HEK293 (cell line): ENCODE results near the gene LCN10.

ENCODE experiments used
- CTCF ChIA-PET: fragments of 350-600 bp; formaldehyde crosslinking; extraction: SDS; loops from one replicate; lab custom pipeline; 2021; ENCODE audit warnings: antibody characterized with exemption; lab: Yijun Ruan, JAX
- POLR2A ChIA-PET: fragments of 300-600 bp; formaldehyde crosslinking; extraction: SDS; loops from one replicate; lab custom pipeline; 2020; ENCODE audit warnings: antibody characterized with exemption, inconsistent platforms; lab: Yijun Ruan, JAX
- H3K27ac ChIP-seq: fragments of 200-500 bp; sonication (Bioruptor generic); 2 replicates; pipeline ENCODE4 v1.5.1; 2014; ENCODE audit warnings: low read depth, low read length, control low read depth, inconsistent platforms; ENCODE audit errors: extremely low read depth
- H3K36me3 ChIP-seq, 2 experiments: fragments of 200-500 bp in 1 of 2; sonication (Bioruptor generic) in 1 of 2; 1 replicate in 1 of 2; 2 replicates in 1 of 2; pipeline ENCODE4 v1.5.1; 2014 to 2017; ENCODE audit warnings: inconsistent platforms in 2 of 2, low read length in 2 of 2; ENCODE audit not compliant: control insufficient read depth in 2 of 2, insufficient read depth in 1 of 2
- H3K4me1 ChIP-seq: fragments of 200-500 bp; sonication (Bioruptor generic); 2 replicates; pipeline ENCODE4 v1.5.1; 2014; ENCODE audit warnings: mild to moderate bottlenecking, low read length, inconsistent platforms; ENCODE audit not compliant: control insufficient read depth, insufficient read depth
- H3K4me3 ChIP-seq: 2 replicates; pipeline ENCODE4 v1.5.1; 2011; ENCODE audit warnings: low read depth, mild to moderate bottlenecking, control low read depth, low read length, moderate library complexity
- H3K9me3 ChIP-seq: fragments of 200-500 bp; sonication (Bioruptor generic); 2 replicates; pipeline ENCODE4 v1.5.1; 2014; ENCODE audit warnings: low read depth, low read length, inconsistent platforms; ENCODE audit not compliant: control insufficient read depth, insufficient read depth
- ATF2 ChIP-seq: fragments of 450-650 bp; formaldehyde crosslinking; IDR thresholded peaks from 2 replicates; pipeline ENCODE4 v1.5.1; 2016; ENCODE audit warnings: missing biosample characterization, missing genetic modification characterization, low read depth
- GFI1B ChIP-seq: fragments of 450-650 bp; formaldehyde crosslinking; IDR thresholded peaks from 2 replicates; pipeline ENCODE4 v1.5.1; 2016; ENCODE audit warnings: missing biosample characterization, missing genetic modification characterization
- KLF1 ChIP-seq: fragments of 450-650 bp; formaldehyde crosslinking; IDR thresholded peaks from 2 replicates; pipeline ENCODE4 v1.5.1; 2016; ENCODE audit warnings: missing biosample characterization, missing genetic modification characterization
- KLF9 ChIP-seq: fragments of 450-650 bp; formaldehyde crosslinking; IDR thresholded peaks from 2 replicates; pipeline ENCODE4 v1.5.1; 2016; ENCODE audit warnings: missing biosample characterization, missing genetic modification characterization, low read depth
- MEIS1 ChIP-seq: sonication (generic); formaldehyde crosslinking; IDR thresholded peaks from 2 replicates; pipeline ENCODE4 v1.8.1; 2022; ENCODE audit warnings: missing genetic modification reagents, mild to moderate bottlenecking, borderline replicate concordance
- PATZ1 ChIP-seq: fragments of 450-650 bp; formaldehyde crosslinking; IDR thresholded peaks from 2 replicates; pipeline ENCODE4 v1.5.1; 2016; ENCODE audit warnings: missing biosample characterization, missing genetic modification characterization
- PRDM4 ChIP-seq: fragments of 450-650 bp; formaldehyde crosslinking; IDR thresholded peaks from 2 replicates; pipeline ENCODE4 v1.5.1; 2017; ENCODE audit warnings: missing biosample characterization, missing genetic modification characterization
- RBAK ChIP-seq: fragments of 450-650 bp; formaldehyde crosslinking; IDR thresholded peaks from 2 replicates; pipeline ENCODE4 v1.5.1; 2016; ENCODE audit warnings: missing biosample characterization, missing genetic modification characterization
- SALL2 ChIP-seq: fragments of 450-650 bp; formaldehyde crosslinking; IDR thresholded peaks from 2 replicates; pipeline ENCODE4 v1.5.0; 2017; ENCODE audit warnings: missing biosample characterization, mild to moderate bottlenecking, missing genetic modification characterization, borderline replicate concordance
- ZNF112 ChIP-seq: fragments of 450-650 bp; formaldehyde crosslinking; IDR thresholded peaks from 2 replicates; pipeline ENCODE4 v1.5.0; 2017; ENCODE audit warnings: missing biosample characterization, missing genetic modification characterization
- ZNF169 ChIP-seq: fragments of 450-650 bp; formaldehyde crosslinking; IDR thresholded peaks from 2 replicates; pipeline ENCODE4 v1.5.1; 2016; ENCODE audit warnings: missing biosample characterization, missing genetic modification characterization
- ZNF2 ChIP-seq: fragments of 450-650 bp; formaldehyde crosslinking; IDR thresholded peaks from 2 replicates; pipeline ENCODE4 v1.5.1; 2016; ENCODE audit warnings: missing biosample characterization, missing genetic modification characterization
- ZNF266 ChIP-seq: fragments of 450-650 bp; formaldehyde crosslinking; IDR thresholded peaks from 2 replicates; pipeline ENCODE4 v1.5.1; 2016; ENCODE audit warnings: missing biosample characterization, missing genetic modification characterization, low read depth
- ZNF280C ChIP-seq: fragments of 450-650 bp; formaldehyde crosslinking; IDR thresholded peaks from 2 replicates; pipeline ENCODE4 v1.5.1; 2016; ENCODE audit warnings: missing biosample characterization, missing genetic modification characterization
- ZNF335 ChIP-seq: fragments of 450-650 bp; formaldehyde crosslinking; conservative IDR thresholded peaks from 2 replicates; pipeline ENCODE4 v1.5.1; 2016; ENCODE audit warnings: missing biosample characterization, missing genetic modification characterization
- ZNF366 ChIP-seq: fragments of 450-650 bp; formaldehyde crosslinking; conservative IDR thresholded peaks from 2 replicates; pipeline ENCODE4 v1.5.1; 2016; ENCODE audit warnings: missing biosample characterization, missing genetic modification characterization
- ZNF394 ChIP-seq: fragments of 450-650 bp; formaldehyde crosslinking; IDR thresholded peaks from 2 replicates; pipeline ENCODE4 v1.5.1; 2016; ENCODE audit warnings: missing biosample characterization, missing genetic modification characterization, mild to moderate bottlenecking, moderate library complexity, borderline replicate concordance
- ZNF398 ChIP-seq: fragments of 450-650 bp; formaldehyde crosslinking; IDR thresholded peaks from 2 replicates; pipeline ENCODE4 v1.5.1; 2017; ENCODE audit warnings: missing biosample characterization, missing genetic modification characterization
- ZNF404 ChIP-seq: fragments of 450-650 bp; formaldehyde crosslinking; IDR thresholded peaks from 2 replicates; pipeline ENCODE4 v1.5.1; 2017; ENCODE audit warnings: missing biosample characterization, missing genetic modification characterization
- ZNF488 ChIP-seq: fragments of 450-650 bp; formaldehyde crosslinking; IDR thresholded peaks from 2 replicates; pipeline ENCODE4 v1.5.1; 2016; ENCODE audit warnings: missing biosample characterization, missing genetic modification characterization
- ZNF510 ChIP-seq: fragments of 450-650 bp; formaldehyde crosslinking; IDR thresholded peaks from 2 replicates; pipeline ENCODE4 v1.5.1; 2018; ENCODE audit warnings: mild to moderate bottlenecking, missing genetic modification characterization, missing biosample characterization; ENCODE audit not compliant: insufficient replicate concordance
- ZNF654 ChIP-seq: fragments of 450-650 bp; formaldehyde crosslinking; IDR thresholded peaks from 2 replicates; pipeline ENCODE4 v1.5.1; 2016; ENCODE audit warnings: low read depth, missing biosample characterization, missing genetic modification characterization
- ZNF664 ChIP-seq: fragments of 450-650 bp; formaldehyde crosslinking; IDR thresholded peaks from 2 replicates; pipeline ENCODE4 v1.5.1; 2016; ENCODE audit warnings: missing biosample characterization, missing genetic modification characterization
- ZSCAN23 ChIP-seq: fragments of 450-650 bp; formaldehyde crosslinking; IDR thresholded peaks from 2 replicates; pipeline ENCODE4 v1.5.1; 2016; ENCODE audit warnings: missing biosample characterization, missing genetic modification characterization

LCN10 gene

GRCh38 chr9:136740971-136741882 is 1.5 kb downstream of the LCN10 start (continued):
- TF ChIP-seq KLF9 (tag by site-specific recombination) (no peak), KLF1 (peak; percentile 72), PRDM4 (tag by site-specific recombination) (no peak), ZNF404 (tag by site-specific recombination) (no peak), ZNF510 (tag by site-specific recombination) (no peak), ZNF2 (tag by site-specific recombination) (no peak), ZNF488 (tag by site-specific recombination) (no peak), ZNF664 (tag by site-specific recombination) (no peak), ZNF366 (tag by site-specific recombination) (peak; percentile 43; the same call in 1 of the 2 replicates), GFI1B (no peak), SALL2 (tag by site-specific recombination) (no peak), ZNF654 (tag by site-specific recombination) (no peak), ZNF280C (no peak), RBAK (tag by site-specific recombination) (no peak), ZNF335 (tag by site-specific recombination) (0 out of 2 replicates have a peak, but pooled peaks have one; percentile 12), ZNF169 (no peak), MEIS1 (CRISPR knock-in tag) (no peak), ZNF394 (no peak)

- no peak for TF ChIP-seq ZSCAN23 (tag by site-specific recombination)
- no peak for TF ChIP-seq PATZ1 (tag by site-specific recombination)
- no peak for TF ChIP-seq ZNF266 (tag by site-specific recombination)
- TF ChIP-seq ZNF398 (tag by site-specific recombination): no peak
- no peak for TF ChIP-seq ATF2 (tag by site-specific recombination)
- no peak for TF ChIP-seq ZNF112 (tag by site-specific recombination)
- ChIA-PET POLR2A (interaction anchor here (1.1 to 2.3 kb wide), 2 partner anchors 11 to 12 kb away, joined by 5 to 7 read pairs; no protein-coding TSS in a partner anchor), CTCF (interaction anchor here (0.6 to 1.1 kb wide), 2 partner anchors 12 to 38 kb away, joined by 3 read pairs; no protein-coding TSS in a partner anchor)
- Histone ChIP-seq H3K9me3 (no peaks in the 10 kb centered on the region), H3K36me3 (no peaks in the 10 kb centered on the region), H3K4me1 (no peaks in the 10 kb centered on the region), H3K4me3 (no peak overlapping the region), H3K27ac (no peak overlapping the region)
Observed at GRCh38 chr9:136740491-136740890, 2.2 kb downstream of the LCN10 start.
